Right lobe of liver (tissue), 6 donors: ENCODE results near the gene PMVK. TPM values are rescaled to one million over a fixed set of nuclear protein-coding genes. Genes with fewer than 3 reads are reported as not detected.

Experiments used
- ATAC-seq, 4 donors: fragments of 200-7000 bp; cut with Tn5 transposase; one replicate each; pipeline ENCODE4 v1.9.1; 2020; ENCODE audit warnings: mild to moderate bottlenecking in 4 of 4, moderate library complexity in 4 of 4
- DNase-seq, 3 donors: peaks; one replicate each; pipeline ENCODE4 v3.0.0-alpha.2; 2020
- H3K27ac ChIP-seq, 3 donors: fragments of 200-600 bp; one replicate each; pipeline ENCODE4 v1.8.0; 2022
- H3K27me3 ChIP-seq, 2 donors: fragments of 200-600 bp; one replicate each; pipeline ENCODE4 v1.8.0; 2022
- H3K36me3 ChIP-seq, 4 donors: fragments of 200-600 bp; sonication (generic) in 1 of 4; one replicate each; pipeline versions ENCODE4 v1.5.1 to v1.8.0; 2017 to 2022; ENCODE audit warnings: control low read depth in 1 of 4
- H3K4me1 ChIP-seq, 4 donors: fragments of 200-600 bp; sonication (generic) in 1 of 4; one replicate each; pipeline versions ENCODE4 v1.5.1 to v1.8.0; 2017 to 2022; ENCODE audit warnings: control low read depth in 1 of 4
- H3K4me3 ChIP-seq, 3 donors: fragments of 200-600 bp; one replicate each; pipeline ENCODE4 v1.8.0; 2022
- H3K9me3 ChIP-seq, 4 donors: fragments of 200-600 bp; sonication (generic) in 1 of 4; one replicate each; pipeline versions ENCODE4 v1.5.1 to v1.8.0; 2017 to 2022; ENCODE audit warnings: control low read depth in 1 of 4
- POLR2A ChIP-seq: fragments of 450-650 bp; IDR thresholded peaks from one replicate; pipeline ENCODE4 v1.6.1; 2017; ENCODE audit warnings: antibody characterized with exemption, mild to moderate bottlenecking
- WGBS: methylation state at CpG from one replicate; pipeline ENCODE4 v1.1.6; 2018; ENCODE audit warnings: low coverage, low lambda C conversion rate; ENCODE audit not compliant: insufficient coverage; ENCODE audit errors: missing lambda C conversion rate; 5-methylcytosine and 5-hydroxymethylcytosine counted together
- intact Hi-C, 2 donors: fragments of 100-400 bp; cut with DNase I; formaldehyde crosslinking; loops; one replicate each; pipeline versions ENCODE4 v1.11.2 to v1.14.1; 2022
- total RNA-seq, 6 experiments: library from RNA; depleted of rRNA in 2 of 6; stranded (reverse); fragments of >200 nt in 2 of 6; fragmentation: NEBNext Ultra II Directional in 3 of 6; extraction: Animal tissue kit (Norgen Biotek cat#: 25700) in 3 of 6; gene quantifications; one replicate each; pipeline versions ENCODE4 v1.1.0 to v1.2.4, GENCODE V29; 2016 to 2023
- TF ChIP-seq, protein P1 (sequence below), 4 donors: fragments of 200-600 bp in 3 of 4; fragments of 450-650 bp in 1 of 4; IDR thresholded peaks; one replicate each; pipeline versions ENCODE4 v1.5.1 to v1.8.0; 2016 to 2022; ENCODE audit warnings: antibody characterized with exemption in 4 of 4, mild to moderate bottlenecking in 2 of 4
- donor health status: DM: no; HTN: yes; CAD: no.
- donor health status: DM: no; HTN: no; CAD: no.
- donor health status: DM: no; HTN: no; CAD: no.
- donor health status: DM: no; HTN: yes; CAD: no.
- donor health status: DM: no; HTN: yes; CAD: no.

The PMVK gene
- total RNA-seq, 6 experiments from 2014 or later: 16.9 to 34.5 (median 29.2) TPM

DNA sequence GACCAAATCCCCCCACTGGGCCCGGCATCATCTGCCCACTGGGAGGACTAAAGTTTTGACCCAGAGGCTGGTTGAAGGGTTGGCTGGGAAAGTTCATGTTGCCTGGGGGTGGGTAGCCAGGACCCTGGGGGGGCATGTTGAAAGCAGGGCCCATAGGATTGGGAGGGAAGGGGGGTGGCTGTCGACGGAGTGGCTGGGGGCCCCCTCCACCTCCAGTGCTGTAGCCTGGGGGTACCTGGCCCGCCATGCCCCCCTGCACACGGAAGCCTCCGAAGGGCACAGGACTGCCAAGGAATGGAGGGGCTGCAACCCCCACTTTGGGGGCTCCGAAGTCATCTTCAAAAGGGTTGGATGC is 22.9 kb upstream of the PMVK start:
- no peaks in the 10 kb centered on the region for H3K9me3 ChIP-seq
- ATAC-seq (no peak), DNase-seq (peak in 1 of 3 donors; percentile 22)
- TF ChIP-seq, protein P1, sequence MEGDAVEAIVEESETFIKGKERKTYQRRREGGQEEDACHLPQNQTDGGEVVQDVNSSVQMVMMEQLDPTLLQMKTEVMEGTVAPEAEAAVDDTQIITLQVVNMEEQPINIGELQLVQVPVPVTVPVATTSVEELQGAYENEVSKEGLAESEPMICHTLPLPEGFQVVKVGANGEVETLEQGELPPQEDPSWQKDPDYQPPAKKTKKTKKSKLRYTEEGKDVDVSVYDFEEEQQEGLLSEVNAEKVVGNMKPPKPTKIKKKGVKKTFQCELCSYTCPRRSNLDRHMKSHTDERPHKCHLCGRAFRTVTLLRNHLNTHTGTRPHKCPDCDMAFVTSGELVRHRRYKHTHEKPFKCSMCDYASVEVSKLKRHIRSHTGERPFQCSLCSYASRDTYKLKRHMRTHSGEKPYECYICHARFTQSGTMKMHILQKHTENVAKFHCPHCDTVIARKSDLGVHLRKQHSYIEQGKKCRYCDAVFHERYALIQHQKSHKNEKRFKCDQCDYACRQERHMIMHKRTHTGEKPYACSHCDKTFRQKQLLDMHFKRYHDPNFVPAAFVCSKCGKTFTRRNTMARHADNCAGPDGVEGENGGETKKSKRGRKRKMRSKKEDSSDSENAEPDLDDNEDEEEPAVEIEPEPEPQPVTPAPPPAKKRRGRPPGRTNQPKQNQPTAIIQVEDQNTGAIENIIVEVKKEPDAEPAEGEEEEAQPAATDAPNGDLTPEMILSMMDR (IDR thresholded peaks at IDR 0.05): no peak
- no peak for TF ChIP-seq POLR2A
- H3K4me1 ChIP-seq: peaks cover 0 to 37% (median 4%) of the 10 kb centered on the region in 4 donors
- no peak overlapping the region for H3K27ac ChIP-seq
- intact Hi-C loops: loop anchor here in 1 of 2 donors (10.0 kb wide), 1 partner anchor 95 kb away; the partner anchor contains the start of gene ADAM15
- no peak overlapping the region for H3K4me3 ChIP-seq
- no CpG with 5 or more reads among the region's 7 CpGs for WGBS
- H3K36me3 ChIP-seq: peaks cover 0 to 25% (median 10%) of the 10 kb centered on the region in 4 donors
- no peaks in the 10 kb centered on the region for H3K27me3 ChIP-seq

DNA sequence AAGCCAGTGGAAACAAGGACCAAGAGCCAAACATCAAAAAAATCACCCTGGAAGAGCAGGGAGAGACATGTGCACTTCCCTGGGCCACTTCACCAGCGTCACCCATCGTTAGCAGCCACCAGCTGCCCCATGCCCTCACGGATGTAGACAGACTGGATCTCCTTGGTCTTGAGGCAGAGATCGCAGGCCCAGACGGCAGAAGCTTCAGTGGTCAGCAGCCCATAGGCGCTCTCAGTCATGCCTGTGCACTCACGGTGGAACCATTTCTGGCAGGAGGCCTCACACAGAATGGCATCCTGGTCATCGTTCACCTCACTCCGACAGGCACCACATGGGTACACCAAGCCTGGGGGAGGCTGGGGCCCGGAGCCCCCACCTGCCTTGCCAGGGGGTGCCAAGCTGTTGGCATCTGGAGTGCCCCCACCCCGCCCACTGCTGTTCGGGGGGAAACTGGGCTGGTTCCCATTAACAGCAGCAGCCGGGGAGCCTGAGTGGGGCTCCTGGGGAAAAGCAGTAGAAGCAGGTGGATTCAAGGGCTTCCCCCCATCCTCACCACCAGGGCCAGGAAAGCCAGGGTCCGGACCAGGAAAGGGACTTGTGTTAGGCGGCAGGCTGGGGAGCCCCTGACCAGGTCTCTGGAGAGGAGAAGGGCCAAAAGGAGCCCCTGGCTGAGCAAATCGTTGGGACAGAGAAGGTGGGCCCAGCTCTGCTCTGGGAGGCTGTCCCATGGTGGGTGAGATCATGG is 22.3 kb upstream of the PMVK start:
- Histone ChIP-seq H3K27me3 (no peaks in the 10 kb centered on the region), H3K9me3 (no peaks in the 10 kb centered on the region), H3K36me3 (peaks cover 0 to 20% (median 7%) of the 10 kb centered on the region in 4 donors), H3K4me3 (no peak overlapping the region), H3K27ac (no peak overlapping the region), H3K4me1 (peaks cover 0 to 41% (median 4%) of the 10 kb centered on the region in 4 donors)
- WGBS: 93% methylated on average over 3 of the region's 16 CpGs
- no peak for TF ChIP-seq POLR2A
- ATAC-seq: no peak
- DNase-seq: peak in 2 of 3 donors; percentile 45 to 49
- intact Hi-C loops: loop anchor here in 1 of 2 donors (10.0 kb wide), 1 partner anchor 96 kb away; the partner anchor contains the start of gene ADAM15

DNA sequence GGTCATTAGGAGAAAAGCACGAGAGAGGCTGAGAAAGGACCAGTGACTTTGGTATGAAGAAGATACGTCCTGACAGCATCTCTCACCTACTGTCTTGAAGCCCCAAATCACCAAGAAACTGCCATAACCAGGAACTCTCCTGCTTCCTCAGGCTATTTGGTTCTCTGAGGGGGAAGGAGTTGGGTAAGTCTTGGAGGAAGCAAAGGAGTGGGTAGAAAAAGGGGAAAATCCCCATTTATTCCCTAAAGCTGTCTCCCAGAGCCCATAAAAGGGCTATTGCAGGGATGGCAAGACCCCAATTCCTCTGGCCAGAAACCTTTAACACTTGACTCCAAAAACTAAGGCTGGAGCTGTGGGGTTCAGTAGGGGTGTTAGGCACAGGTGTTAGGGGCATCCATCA is 21.5 kb upstream of the PMVK start:
- TF ChIP-seq, protein P1 (IDR thresholded peaks at IDR 0.05): no peak
- no peak for TF ChIP-seq POLR2A
- Histone ChIP-seq H3K36me3 (peaks cover 0 to 12% (median 3%) of the 10 kb centered on the region in 4 donors), H3K9me3 (no peaks in the 10 kb centered on the region), H3K27me3 (no peaks in the 10 kb centered on the region), H3K4me1 (peaks cover 0 to 43% (median 4%) of the 10 kb centered on the region in 4 donors), H3K4me3 (no peak overlapping the region), H3K27ac (no peak overlapping the region)
- DNase-seq (no peak), ATAC-seq (no peak)
- 89% methylated on average over 2 of the region's 2 CpGs for WGBS
- intact Hi-C loops: loop anchor here in 1 of 2 donors (10.0 kb wide), 1 partner anchor 97 kb away; the partner anchor contains the start of gene ADAM15

DNA sequence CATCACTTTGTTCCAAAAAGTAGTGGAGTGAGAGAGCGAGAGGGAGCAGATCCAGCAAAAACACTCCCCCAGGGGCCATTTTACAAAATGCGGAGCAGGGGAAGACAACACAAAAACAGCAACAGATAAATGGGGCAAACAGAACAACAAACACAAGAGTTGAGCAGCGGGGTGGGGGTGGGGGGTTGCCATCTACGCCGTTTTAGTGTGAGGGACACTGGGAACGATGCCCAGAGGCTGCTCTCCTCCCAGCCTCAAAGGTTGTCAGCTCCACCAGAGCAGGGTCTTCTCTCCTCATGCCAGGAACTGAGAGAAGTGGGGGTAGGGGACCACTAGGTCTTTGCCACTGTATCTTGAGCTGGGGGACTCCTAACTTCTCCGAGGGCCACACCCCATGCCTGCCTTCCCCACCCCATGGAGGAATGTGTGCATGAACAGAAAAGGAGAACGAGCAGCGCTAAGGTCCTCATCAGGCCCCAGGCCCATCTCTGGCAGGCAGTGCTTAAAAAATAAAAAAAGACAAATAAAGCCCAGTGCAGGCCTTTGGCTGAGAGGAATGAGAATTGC is 20.7 kb upstream of the PMVK start:
- TF ChIP-seq, protein P1 (IDR thresholded peaks at IDR 0.05): no peak
- TF ChIP-seq POLR2A: no peak
- ATAC-seq (no peak), DNase-seq (peak in 1 of 3 donors; percentile 42)
- Histone ChIP-seq H3K4me3 (no peak overlapping the region), H3K4me1 (peaks cover 0 to 35% (median 4%) of the 10 kb centered on the region in 4 donors), H3K27me3 (no peaks in the 10 kb centered on the region), H3K36me3 (peaks cover 0 to 12% (median 2%) of the 10 kb centered on the region in 4 donors), H3K27ac (peak overlapping the region in 1 of 3 donors; percentile 74), H3K9me3 (no peaks in the 10 kb centered on the region)
- WGBS: 72% methylated on average over 7 of the region's 9 CpGs
- intact Hi-C loops: loop anchor here in 1 of 2 donors (10.0 kb wide), 1 partner anchor 98 kb away; the partner anchor contains the start of gene ADAM15
